Measurements from ENCODE around the gene TIFAB.

DNA sequence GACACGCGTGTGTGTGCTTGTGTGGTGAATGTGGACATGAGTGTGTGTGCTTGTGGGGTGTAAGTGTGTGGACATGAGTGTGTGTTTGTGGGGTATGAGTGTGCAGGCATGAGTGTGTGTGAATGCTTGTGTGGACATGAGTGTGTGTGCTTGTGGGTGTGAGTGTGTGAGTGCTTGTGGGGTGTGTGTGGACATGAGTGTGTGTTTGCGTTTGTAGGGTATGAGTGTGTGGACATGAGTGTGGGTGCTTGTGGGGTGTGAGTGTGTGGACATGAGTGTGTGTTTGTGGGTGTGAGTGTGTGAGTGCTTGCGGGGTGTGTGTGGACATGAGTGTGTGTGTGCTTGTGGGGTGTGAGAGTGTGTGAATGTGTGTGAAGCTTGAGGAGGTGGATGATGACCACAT, 29.8 kb upstream of the TIFAB start:
- TF ChIP-seq, protein P1, sequence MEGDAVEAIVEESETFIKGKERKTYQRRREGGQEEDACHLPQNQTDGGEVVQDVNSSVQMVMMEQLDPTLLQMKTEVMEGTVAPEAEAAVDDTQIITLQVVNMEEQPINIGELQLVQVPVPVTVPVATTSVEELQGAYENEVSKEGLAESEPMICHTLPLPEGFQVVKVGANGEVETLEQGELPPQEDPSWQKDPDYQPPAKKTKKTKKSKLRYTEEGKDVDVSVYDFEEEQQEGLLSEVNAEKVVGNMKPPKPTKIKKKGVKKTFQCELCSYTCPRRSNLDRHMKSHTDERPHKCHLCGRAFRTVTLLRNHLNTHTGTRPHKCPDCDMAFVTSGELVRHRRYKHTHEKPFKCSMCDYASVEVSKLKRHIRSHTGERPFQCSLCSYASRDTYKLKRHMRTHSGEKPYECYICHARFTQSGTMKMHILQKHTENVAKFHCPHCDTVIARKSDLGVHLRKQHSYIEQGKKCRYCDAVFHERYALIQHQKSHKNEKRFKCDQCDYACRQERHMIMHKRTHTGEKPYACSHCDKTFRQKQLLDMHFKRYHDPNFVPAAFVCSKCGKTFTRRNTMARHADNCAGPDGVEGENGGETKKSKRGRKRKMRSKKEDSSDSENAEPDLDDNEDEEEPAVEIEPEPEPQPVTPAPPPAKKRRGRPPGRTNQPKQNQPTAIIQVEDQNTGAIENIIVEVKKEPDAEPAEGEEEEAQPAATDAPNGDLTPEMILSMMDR (IDR thresholded peaks at IDR 0.05) = no peak
- TF ChIP-seq POLR2AphosphoS5 (IDR thresholded peaks at IDR 0.05) (no peak), POLR2A (IDR thresholded peaks at IDR 0.05) (no peak)

Data from transverse colon (tissue), 4 donors.